Measurements from ENCODE around the gene BRIX1.

- no peak for TF ChIP-seq CTCF (IDR thresholded peaks at IDR 0.05 in 8 of 11, conservative IDR thresholded peaks at IDR 0.05 in 3 of 11)
- TF ChIP-seq POLR2AphosphoS5 (IDR thresholded peaks at IDR 0.05): no peak
- no peak for TF ChIP-seq POLR2A (IDR thresholded peaks at IDR 0.05)
These were observed 39.2 kb upstream of the BRIX1 start for GRCh38 chr5:34876275-34876674.
